Transverse colon (tissue), 4 donors: ENCODE results near the gene AP4B1.

ENCODE experiments used
- CTCF ChIP-seq, 5 experiments: fragments of 200-600 bp in 3 of 5; fragments of 450-650 bp in 2 of 5; sonication (generic) in 3 of 5; IDR thresholded peaks; 1 replicate in 2 of 5; 2 replicates in 3 of 5; pipeline ENCODE4 v1.5.1; 2016 to 2017; ENCODE audit warnings: antibody characterized with exemption in 5 of 5, inconsistent platforms in 3 of 5, mild to moderate bottlenecking in 2 of 5, moderate library complexity in 1 of 5
- EP300 ChIP-seq: sonication (generic); formaldehyde crosslinking; IDR thresholded peaks from one replicate; pipeline ENCODE4 v1.6.1; 2017; ENCODE audit warnings: antibody characterized with exemption, low read depth
- POLR2A ChIP-seq: fragments of 450-650 bp; IDR thresholded peaks from one replicate; pipeline ENCODE4 v1.6.1; 2016; ENCODE audit warnings: antibody characterized with exemption, mild to moderate bottlenecking, moderate library complexity
- POLR2AphosphoS5 ChIP-seq, 3 donors: sonication (generic); formaldehyde crosslinking; IDR thresholded peaks; one replicate each; pipeline ENCODE4 v1.6.1; 2016; ENCODE audit warnings: antibody characterized with exemption in 3 of 3

- TF ChIP-seq CTCF (IDR thresholded peaks at IDR 0.05) (no peak), POLR2A (no peak), EP300 (no peak), POLR2AphosphoS5 (IDR thresholded peaks at IDR 0.05) (no peak)
Measured at GRCh38 chr1:113876176-113876575, 28.4 kb downstream of the AP4B1 start.
